Measurements from ENCODE around the gene ABCC3.

Gene ABCC3

DNA sequence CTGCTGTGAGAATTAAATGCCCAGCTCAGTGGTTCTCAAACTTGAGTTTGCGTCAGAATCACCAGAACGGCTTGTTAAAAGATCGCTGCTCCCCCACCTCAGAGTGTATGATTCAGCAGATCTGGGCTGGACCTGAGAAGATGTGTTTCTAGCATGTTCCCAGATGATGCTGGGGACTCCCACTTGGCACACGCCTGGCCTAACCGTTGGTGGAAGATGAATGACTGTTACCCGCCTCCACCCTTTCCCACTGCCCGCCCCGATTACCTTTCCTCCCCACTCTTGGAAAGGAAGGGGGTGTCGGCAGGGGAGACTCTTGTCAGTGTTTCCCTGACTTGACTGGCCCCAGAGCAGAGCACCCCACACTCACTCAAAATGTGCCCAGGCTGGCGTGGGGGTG lies 29.3 kb upstream of the ABCC3 start:
- H3K27ac ChIP-seq: no peak overlapping the region
- TF ChIP-seq, protein P1, sequence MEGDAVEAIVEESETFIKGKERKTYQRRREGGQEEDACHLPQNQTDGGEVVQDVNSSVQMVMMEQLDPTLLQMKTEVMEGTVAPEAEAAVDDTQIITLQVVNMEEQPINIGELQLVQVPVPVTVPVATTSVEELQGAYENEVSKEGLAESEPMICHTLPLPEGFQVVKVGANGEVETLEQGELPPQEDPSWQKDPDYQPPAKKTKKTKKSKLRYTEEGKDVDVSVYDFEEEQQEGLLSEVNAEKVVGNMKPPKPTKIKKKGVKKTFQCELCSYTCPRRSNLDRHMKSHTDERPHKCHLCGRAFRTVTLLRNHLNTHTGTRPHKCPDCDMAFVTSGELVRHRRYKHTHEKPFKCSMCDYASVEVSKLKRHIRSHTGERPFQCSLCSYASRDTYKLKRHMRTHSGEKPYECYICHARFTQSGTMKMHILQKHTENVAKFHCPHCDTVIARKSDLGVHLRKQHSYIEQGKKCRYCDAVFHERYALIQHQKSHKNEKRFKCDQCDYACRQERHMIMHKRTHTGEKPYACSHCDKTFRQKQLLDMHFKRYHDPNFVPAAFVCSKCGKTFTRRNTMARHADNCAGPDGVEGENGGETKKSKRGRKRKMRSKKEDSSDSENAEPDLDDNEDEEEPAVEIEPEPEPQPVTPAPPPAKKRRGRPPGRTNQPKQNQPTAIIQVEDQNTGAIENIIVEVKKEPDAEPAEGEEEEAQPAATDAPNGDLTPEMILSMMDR (conservative IDR thresholded peaks at IDR 0.05): no peak
- TF ChIP-seq ZFX (IDR thresholded peaks at IDR 0.05): no peak

DNA sequence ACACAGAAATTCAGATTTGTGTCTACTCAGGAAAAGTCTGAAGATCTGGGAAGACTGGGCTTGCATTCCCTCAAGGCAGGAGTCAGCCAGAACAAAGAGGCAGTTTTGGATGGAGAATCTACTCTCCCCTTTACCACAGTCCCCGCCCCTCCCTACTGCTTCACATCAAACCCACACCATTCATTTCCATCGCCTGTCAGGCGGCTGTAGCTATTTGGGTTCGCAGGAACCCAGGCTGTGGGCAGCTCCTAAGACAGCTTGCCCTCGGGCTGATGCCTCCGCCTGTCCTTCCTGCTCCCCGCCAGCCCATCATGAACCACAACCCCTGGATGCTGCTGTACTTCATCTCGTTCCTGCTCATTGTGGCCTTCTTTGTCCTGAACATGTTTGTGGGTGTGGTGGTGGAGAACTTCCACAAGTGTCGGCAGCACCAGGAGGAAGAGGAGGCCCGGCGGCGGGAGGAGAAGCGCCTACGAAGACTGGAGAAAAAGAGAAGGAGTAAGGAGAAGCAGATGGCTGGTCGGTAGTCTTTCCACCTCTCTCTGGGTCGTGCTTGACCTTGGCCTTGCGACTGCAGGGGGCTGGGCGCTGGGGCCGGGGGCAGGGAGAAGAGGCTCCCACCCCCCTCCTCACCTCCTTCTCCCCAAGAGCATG lies 27.0 kb upstream of the ABCC3 start:
- no peak overlapping the region for H3K27ac ChIP-seq
- TF ChIP-seq ZFX (IDR thresholded peaks at IDR 0.05): no peak
- TF ChIP-seq, protein P1 (conservative IDR thresholded peaks at IDR 0.05): no peak

DNA sequence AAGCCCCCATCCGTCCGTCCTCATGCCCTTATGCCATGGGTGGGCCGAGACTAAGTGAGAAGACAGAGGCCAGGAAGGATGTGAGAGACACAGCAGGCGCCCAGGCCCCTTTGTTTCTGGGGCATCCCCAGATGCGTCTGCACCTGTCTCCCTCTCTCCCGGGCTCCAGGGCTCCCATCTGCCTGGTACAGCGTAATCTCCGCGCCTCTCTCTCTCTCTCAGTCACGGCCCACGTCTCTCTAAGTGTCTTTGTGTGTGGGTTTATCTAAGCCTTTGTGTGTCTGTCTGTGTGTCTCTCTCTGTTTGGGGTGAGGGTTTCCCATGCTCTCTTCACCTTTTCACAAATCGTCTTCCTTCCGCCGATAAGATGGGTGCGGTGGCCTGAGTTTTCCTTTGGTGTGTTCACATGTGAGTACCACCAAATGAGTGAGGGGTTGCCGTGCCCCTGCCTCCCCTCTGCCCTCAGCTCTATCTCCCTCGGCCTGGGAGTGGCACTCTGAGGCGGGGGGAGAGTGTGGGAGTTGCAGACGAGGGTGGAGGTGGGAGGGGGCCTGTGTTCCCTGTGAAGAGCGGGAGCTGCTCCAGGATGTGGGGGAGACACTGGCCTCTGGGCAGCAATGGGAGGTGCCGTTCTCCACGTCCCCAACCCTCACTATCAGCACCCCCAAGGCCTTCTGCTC lies 25.8 kb upstream of the ABCC3 start:
- TF ChIP-seq ZFX (IDR thresholded peaks at IDR 0.05): no peak
- TF ChIP-seq, protein P1 (conservative IDR thresholded peaks at IDR 0.05): no peak
- H3K27ac ChIP-seq: no peak overlapping the region

DNA sequence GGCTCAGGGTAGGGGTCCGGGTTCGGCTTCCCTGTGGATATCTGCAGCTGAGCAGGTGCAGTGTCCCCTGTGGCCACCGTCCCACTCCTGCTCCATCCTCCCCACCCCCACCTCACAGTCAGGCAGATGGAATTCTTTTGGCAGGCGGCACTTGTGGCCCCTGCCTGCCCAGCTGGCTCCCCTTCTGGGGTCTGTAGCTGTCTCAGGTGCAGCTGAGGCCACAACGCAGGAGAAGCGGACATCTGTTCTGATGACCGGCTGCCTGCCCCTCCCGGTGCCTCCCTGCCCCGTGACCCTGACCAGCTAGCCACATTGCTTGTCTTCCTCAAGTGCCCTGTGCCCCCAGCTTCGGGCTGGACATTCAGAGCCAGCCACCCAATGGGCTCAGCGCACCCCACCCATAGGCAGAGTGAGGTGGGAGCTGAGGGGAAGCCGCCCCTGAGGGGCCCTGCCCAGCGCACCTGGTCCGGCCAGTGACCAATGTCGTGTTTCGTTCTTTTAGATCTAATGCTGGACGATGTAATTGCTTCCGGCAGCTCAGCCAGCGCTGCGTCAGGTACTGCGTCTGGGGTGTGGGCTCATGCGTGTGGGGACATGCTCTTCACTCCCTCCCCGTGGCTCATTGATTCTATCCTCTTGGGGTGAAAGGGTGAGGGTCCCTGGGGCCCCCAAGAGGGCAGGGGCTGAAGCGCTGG lies 25.2 kb upstream of the ABCC3 start:
- no peak overlapping the region for H3K27ac ChIP-seq
- TF ChIP-seq ZFX (IDR thresholded peaks at IDR 0.05): no peak
- TF ChIP-seq, protein P1 (conservative IDR thresholded peaks at IDR 0.05): no peak

DNA sequence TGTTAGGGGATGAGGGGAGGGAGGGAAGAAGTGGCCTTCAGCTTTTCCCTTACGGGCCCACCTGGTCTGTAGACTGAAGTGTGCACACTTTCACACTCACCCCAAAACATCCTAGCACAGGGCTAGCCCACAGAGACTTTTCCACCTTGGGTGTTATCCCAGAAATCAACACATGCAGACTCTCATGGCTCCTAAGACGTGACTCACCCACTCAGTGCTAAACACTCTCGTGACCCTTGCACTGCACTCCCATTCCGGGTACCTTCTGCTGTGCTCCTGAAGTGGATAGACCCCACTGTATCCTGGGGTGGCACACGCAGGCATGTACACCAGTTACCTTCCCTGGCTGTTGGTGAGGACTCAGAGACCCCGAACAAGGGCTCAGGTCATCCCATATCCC lies 23.0 kb upstream of the ABCC3 start:
- no peak for TF ChIP-seq ZFX (IDR thresholded peaks at IDR 0.05)
- TF ChIP-seq, protein P1 (conservative IDR thresholded peaks at IDR 0.05): no peak
- no peak overlapping the region for H3K27ac ChIP-seq

DNA sequence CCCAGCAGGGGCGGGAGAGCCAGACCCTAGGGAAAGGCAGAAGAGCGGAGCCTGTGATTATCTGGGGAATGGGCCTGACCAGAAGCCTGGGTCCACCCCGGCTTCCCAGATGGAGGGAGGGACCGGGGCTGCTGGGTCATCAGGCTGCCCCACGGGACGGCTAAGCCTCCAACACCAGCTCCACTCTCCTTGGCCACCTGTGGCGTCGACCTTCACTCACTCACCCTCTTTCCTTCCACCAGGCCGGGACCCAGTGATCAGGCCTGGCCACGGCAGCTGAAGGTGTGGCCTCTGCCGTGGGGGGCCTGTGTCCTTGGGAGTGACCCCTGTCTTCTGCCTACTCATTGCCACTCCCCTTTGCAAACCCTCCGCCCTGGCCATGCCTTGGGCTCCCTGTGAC lies 22.4 kb upstream of the ABCC3 start:
- TF ChIP-seq, protein P1 (conservative IDR thresholded peaks at IDR 0.05): no peak
- TF ChIP-seq ZFX (IDR thresholded peaks at IDR 0.05): no peak
- H3K27ac ChIP-seq: no peak overlapping the region
